ENCODE measurements around the gene CTXN1.
"Not testable (repeated sequence)": the region's sequence is repeated elsewhere in the genome, so short reads cannot be mapped to it uniquely, and the experiment has no call there.

Gene CTXN1

GRCh38 chr19:7968008-7968795, 42.3 kb upstream of the CTXN1 start:
- Histone ChIP-seq H3K36me3 (ENCODE audit: insufficient read depth, low read length) (peaks cover 54% of the 10 kb centered on the region; the same call in 1 of the 2 replicates), H3K4me3 (no peak overlapping the region)

GRCh38 chr19:7965921-7966665, 40.2 kb upstream of the CTXN1 start:
- no peak for TF ChIP-seq POLR2AphosphoS5 (IDR thresholded peaks at IDR 0.05; ENCODE audit: borderline replicate concordance, low read depth, low read length)
- no peak for TF ChIP-seq FOXP2 (optimal IDR thresholded peaks at IDR 0.05; ENCODE audit: control extremely low read depth, extremely low read length, insufficient read depth)
- no peak for TF ChIP-seq EZH2 (IDR thresholded peaks at IDR 0.05)
- Histone ChIP-seq H3K4me3 (no peak overlapping the region), H3K36me3 (ENCODE audit: insufficient read depth, low read length) (peaks cover 61% of the 10 kb centered on the region), H3K9me3 (ENCODE audit: low read depth, low read length) (no peaks in the 10 kb centered on the region), H3K9ac (ENCODE audit: insufficient read length) (no peak overlapping the region), H3K27ac (no peak overlapping the region)
- DNase-seq (ENCODE audit: low read depth, low spot score), result no peak

More at GRCh38 chr19:7968008-7968795, 42.3 kb upstream of the CTXN1 start:
- Histone ChIP-seq H3K27ac (no peak overlapping the region), H3K9ac (ENCODE audit: insufficient read length) (no peak overlapping the region), H3K9me3 (ENCODE audit: low read depth, low read length) (no peaks in the 10 kb centered on the region)
- DNase-seq (ENCODE audit: low read depth, low spot score), result no peak
- no peak for TF ChIP-seq POLR2AphosphoS5 (IDR thresholded peaks at IDR 0.05; ENCODE audit: borderline replicate concordance, low read depth, low read length)

- Histone ChIP-seq H3K4me3 (no peak overlapping the region), H3K36me3 (ENCODE audit: insufficient read depth, low read length) (peaks cover 61% of the 10 kb centered on the region), H3K9me3 (ENCODE audit: low read depth, low read length) (no peaks in the 10 kb centered on the region), H3K9ac (ENCODE audit: insufficient read length) (no peak overlapping the region), H3K27ac (no peak overlapping the region)
- TF ChIP-seq FOXP2 (optimal IDR thresholded peaks at IDR 0.05; ENCODE audit: control extremely low read depth, extremely low read length, insufficient read depth) (no peak), POLR2AphosphoS5 (IDR thresholded peaks at IDR 0.05; ENCODE audit: borderline replicate concordance, low read depth, low read length) (no peak), EZH2 (IDR thresholded peaks at IDR 0.05) (no peak)
- DNase-seq (ENCODE audit: low read depth, low spot score), result no peak
Measured at GRCh38 chr19:7965259-7965841, 39.4 kb upstream of the CTXN1 start.

- Histone ChIP-seq H3K4me3 (no peak overlapping the region), H3K9ac (ENCODE audit: insufficient read length) (no peak overlapping the region), H3K9me3 (ENCODE audit: low read depth, low read length) (no peaks in the 10 kb centered on the region), H3K27ac (no peak overlapping the region), H3K36me3 (ENCODE audit: insufficient read depth, low read length) (peaks cover 55% of the 10 kb centered on the region)
- TF ChIP-seq FOXP2 (optimal IDR thresholded peaks at IDR 0.05; ENCODE audit: control extremely low read depth, extremely low read length, insufficient read depth) (no peak), POLR2AphosphoS5 (IDR thresholded peaks at IDR 0.05; ENCODE audit: borderline replicate concordance, low read depth, low read length) (no peak)
- DNase-seq (ENCODE audit: low read depth, low spot score), result no peak
Measured at GRCh38 chr19:7963566-7963965, 37.6 kb upstream of the CTXN1 start.

GRCh38 chr19:7962644-7963268, 36.8 kb upstream of the CTXN1 start:
- peaks cover 53% of the 10 kb centered on the region for H3K36me3 ChIP-seq (ENCODE audit: insufficient read depth, low read length)
- H3K27ac ChIP-seq, result no peak overlapping the region; the same call in 1 of the 2 replicates
- no peak for TF ChIP-seq EZH2 (IDR thresholded peaks at IDR 0.05)
- no peak for TF ChIP-seq POLR2AphosphoS5 (IDR thresholded peaks at IDR 0.05; ENCODE audit: borderline replicate concordance, low read depth, low read length)
- no peak for TF ChIP-seq FOXP2 (optimal IDR thresholded peaks at IDR 0.05; ENCODE audit: control extremely low read depth, extremely low read length, insufficient read depth)

GRCh38 chr19:7961920-7962626, 36.1 kb upstream of the CTXN1 start:
- DNase-seq (ENCODE audit: low read depth, low spot score), result no peak
- peaks cover 46% of the 10 kb centered on the region for H3K36me3 ChIP-seq (ENCODE audit: insufficient read depth, low read length)
- no peak overlapping the region for H3K4me3 ChIP-seq
- TF ChIP-seq POLR2AphosphoS5 (IDR thresholded peaks at IDR 0.05; ENCODE audit: borderline replicate concordance, low read depth, low read length) (no peak), EZH2 (IDR thresholded peaks at IDR 0.05) (no peak), FOXP2 (optimal IDR thresholded peaks at IDR 0.05; ENCODE audit: control extremely low read depth, extremely low read length, insufficient read depth) (no peak)
- H3K9me3 ChIP-seq (ENCODE audit: low read depth, low read length), result no peaks in the 10 kb centered on the region
- H3K27ac ChIP-seq, result no peak overlapping the region
- no peak overlapping the region for H3K9ac ChIP-seq (ENCODE audit: insufficient read length)

More at GRCh38 chr19:7962644-7963268, 36.8 kb upstream of the CTXN1 start:
- Histone ChIP-seq H3K4me3 (no peak overlapping the region), H3K9ac (ENCODE audit: insufficient read length) (no peak overlapping the region), H3K9me3 (ENCODE audit: low read depth, low read length) (no peaks in the 10 kb centered on the region)
- DNase-seq (ENCODE audit: low read depth, low spot score), result no peak

- not testable (repeated sequence) for H3K4me3 ChIP-seq; DNase-seq (ENCODE audit: low read depth, low spot score); H3K9me3 ChIP-seq (ENCODE audit: low read depth, low read length); H3K27ac ChIP-seq; H3K9ac ChIP-seq (ENCODE audit: insufficient read length)
- peaks cover 36% of the 10 kb centered on the region for H3K36me3 ChIP-seq (ENCODE audit: insufficient read depth, low read length)
Measured at GRCh38 chr19:7961082-7961481, 35.1 kb upstream of the CTXN1 start.

- no peak overlapping the region for H3K9ac ChIP-seq (ENCODE audit: insufficient read length)
- TF ChIP-seq EZH2 (IDR thresholded peaks at IDR 0.05) (no peak), FOXP2 (optimal IDR thresholded peaks at IDR 0.05; ENCODE audit: control extremely low read depth, extremely low read length, insufficient read depth) (no peak), POLR2AphosphoS5 (IDR thresholded peaks at IDR 0.05; ENCODE audit: borderline replicate concordance, low read depth, low read length) (no peak)
- H3K27ac ChIP-seq, result no peak overlapping the region
- no peaks in the 10 kb centered on the region for H3K9me3 ChIP-seq (ENCODE audit: low read depth, low read length)
- no peak for DNase-seq (ENCODE audit: low read depth, low spot score)
- H3K36me3 ChIP-seq (ENCODE audit: insufficient read depth, low read length), result peaks cover 20% of the 10 kb centered on the region
- no peak overlapping the region for H3K4me3 ChIP-seq
Measured at GRCh38 chr19:7959211-7959610, 33.3 kb upstream of the CTXN1 start.

Data from SK-N-MC (cell line).